Mononuclear cell (primary cell): ENCODE results near the gene CCDC74A. TPM values are rescaled to one million over a fixed set of nuclear protein-coding genes. Genes with fewer than 3 reads are reported as not detected.
"Not testable (repeated sequence)": the region's sequence is repeated elsewhere in the genome, so short reads cannot be mapped to it uniquely, and the experiment has no call there.

Source experiments
- H3K27me3 ChIP-seq: 2 replicates; pipeline ENCODE4 v1.6.0; 2011; ENCODE audit warnings: low read length, control low read depth; ENCODE audit not compliant: insufficient read depth
- H3K4me1 ChIP-seq: 2 replicates; pipeline ENCODE4 v1.5.1; 2011; ENCODE audit warnings: mild to moderate bottlenecking, low read length, control low read depth; ENCODE audit not compliant: insufficient read depth
- H3K4me3 ChIP-seq: 2 replicates; pipeline ENCODE4 v1.5.1; 2011; ENCODE audit warnings: mild to moderate bottlenecking, low read length, moderate library complexity
- H3K9me3 ChIP-seq: 2 replicates; pipeline ENCODE4 v1.5.1; 2011; ENCODE audit warnings: low read depth, mild to moderate bottlenecking, control low read depth, low read length
- total RNA-seq: library from RNA; depleted of rRNA; stranded (reverse); fragments of >200 nt; gene quantifications from one replicate; pipeline ENCODE4 v1.2.3, GENCODE V29; 2012

The CCDC74A gene
- total RNA-seq, 1 donor: 0.84 TPM

DNA sequence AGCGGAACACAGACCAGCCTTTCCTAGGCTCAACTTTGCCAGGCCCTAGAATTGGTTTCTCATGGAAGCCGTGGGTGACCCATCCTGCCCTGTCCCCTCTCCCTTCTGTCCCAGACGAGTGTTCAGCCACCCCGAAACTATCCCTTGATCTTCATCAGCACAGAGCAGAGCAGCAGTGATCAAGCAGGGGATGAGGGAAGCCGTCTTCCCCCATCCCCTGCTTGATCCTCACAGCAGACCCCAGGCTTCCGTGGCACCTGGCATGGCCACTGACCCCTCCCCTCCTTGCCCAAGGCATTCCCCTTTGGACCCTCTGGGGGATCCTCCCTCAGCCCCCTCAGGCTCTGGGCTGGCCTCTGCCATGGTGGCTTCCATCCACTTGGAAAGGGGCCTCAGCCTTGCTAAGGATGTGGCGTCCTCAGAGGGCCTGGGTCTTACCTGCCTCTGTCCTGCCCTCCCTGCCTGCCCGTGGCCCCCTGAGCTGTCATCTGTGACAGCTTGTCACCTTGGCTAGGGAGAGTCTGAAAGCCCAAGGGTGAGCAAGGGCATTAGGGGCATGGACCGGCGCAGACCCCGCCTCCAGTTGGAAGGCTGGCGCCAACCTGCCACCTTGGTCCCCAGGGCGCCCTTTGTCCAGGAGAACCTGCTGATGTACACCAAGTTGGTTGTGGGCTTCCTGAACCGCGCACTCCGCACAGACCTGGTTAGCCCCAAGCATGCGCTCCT, 10.4 kb upstream of the CCDC74A start:
- H3K9me3 ChIP-seq: no peaks in the 10 kb centered on the region
- H3K4me3 ChIP-seq: no peak overlapping the region
- peaks cover 7% of the 10 kb centered on the region for H3K4me1 ChIP-seq
- no peaks in the 10 kb centered on the region for H3K27me3 ChIP-seq

DNA sequence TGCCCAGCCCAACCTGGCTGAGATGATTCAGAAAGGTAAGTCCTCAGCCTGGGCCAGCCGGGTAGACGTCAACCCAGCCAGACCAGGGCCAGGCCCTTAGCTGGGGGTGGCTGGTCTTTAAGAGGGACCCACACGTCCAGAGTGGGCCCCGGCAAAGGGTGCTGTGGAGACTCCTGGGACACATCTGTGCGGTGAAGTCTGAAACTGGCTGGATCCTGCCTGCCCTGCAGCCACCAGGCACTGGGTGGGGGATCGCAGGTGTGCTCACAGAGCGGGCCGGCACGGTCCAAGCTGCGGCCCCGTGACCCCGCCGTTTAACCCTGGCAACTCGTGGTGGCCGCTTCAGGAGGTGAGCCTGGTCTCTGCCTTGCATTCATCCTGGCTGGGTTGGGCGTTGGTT, 9.8 kb upstream of the CCDC74A start:
- not testable (repeated sequence) for H3K4me1 ChIP-seq

GRCh38 chr2:131518531-131518930, 9.2 kb upstream of the CCDC74A start:
- not testable (repeated sequence) for H3K9me3 ChIP-seq, H3K4me1 ChIP-seq, H3K4me3 ChIP-seq, H3K27me3 ChIP-seq

More for the DNA sequence above, 9.8 kb upstream of the CCDC74A start:
- not testable (repeated sequence) for H3K27me3 ChIP-seq, H3K9me3 ChIP-seq, H3K4me3 ChIP-seq

DNA sequence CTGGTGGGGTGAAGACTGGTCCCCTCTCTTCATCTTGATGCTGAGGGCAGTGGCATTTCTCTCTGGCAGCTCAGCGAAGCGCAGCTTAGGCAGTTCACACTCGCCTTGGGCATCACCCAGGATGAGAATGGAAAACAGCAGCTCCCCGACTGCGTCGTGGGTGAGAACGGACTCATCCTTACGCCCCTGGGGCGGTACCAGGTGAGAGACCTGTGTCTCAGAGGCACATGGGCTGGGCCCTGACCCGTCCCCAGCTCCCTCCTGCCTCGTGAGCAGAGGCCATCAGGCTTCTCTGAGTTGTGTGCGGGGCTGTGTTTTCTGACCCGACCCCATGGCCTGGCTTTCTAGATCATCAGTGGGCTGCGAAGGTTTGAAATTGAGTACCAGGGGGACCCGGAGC, 8.2 kb upstream of the CCDC74A start:
- Histone ChIP-seq H3K27me3 (no peaks in the 10 kb centered on the region), H3K4me3 (no peak overlapping the region), H3K4me1 (peaks cover under 1% of the 10 kb centered on the region), H3K9me3 (no peaks in the 10 kb centered on the region)

DNA sequence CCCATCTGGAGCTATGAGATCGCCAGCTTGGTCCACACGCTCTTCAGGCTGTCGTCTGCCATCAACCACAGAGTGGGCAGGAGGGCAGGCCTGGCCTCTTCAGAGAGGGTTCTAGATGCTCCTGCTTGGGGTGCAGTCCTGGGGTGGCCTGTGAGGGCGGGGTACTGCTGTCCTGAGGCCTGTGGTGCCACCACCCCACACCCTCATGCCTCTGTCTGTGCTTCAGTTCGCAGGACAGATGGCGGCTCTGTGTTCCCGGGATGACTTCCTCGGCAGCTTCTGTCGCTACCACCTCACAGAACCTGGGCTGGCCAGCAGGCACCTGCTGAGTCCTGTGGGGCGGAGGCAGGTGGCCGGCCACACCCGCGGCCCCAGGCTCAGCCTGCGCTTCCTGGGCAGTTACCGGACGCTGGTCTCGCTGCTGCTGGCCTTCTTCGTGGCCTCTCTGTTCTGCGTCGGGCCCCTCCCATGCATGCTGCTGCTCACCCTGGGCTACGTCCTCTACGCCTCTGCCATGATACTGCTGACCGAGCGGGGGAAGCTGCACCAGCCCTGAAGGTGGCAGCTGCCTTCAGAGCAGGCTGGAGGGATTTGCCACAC, 7.7 kb upstream of the CCDC74A start:
- H3K4me3 ChIP-seq, H3K4me1 ChIP-seq, H3K9me3 ChIP-seq, H3K27me3 ChIP-seq: not testable (repeated sequence)

GRCh38 chr2:131520526-131520925, 7.2 kb upstream of the CCDC74A start:
- Histone ChIP-seq H3K4me1 (no peaks in the 10 kb centered on the region), H3K9me3 (no peaks in the 10 kb centered on the region)

GRCh38 chr2:131521524-131521923, 6.2 kb upstream of the CCDC74A start:
- not testable (repeated sequence) for H3K27me3 ChIP-seq, H3K4me1 ChIP-seq, H3K4me3 ChIP-seq, H3K9me3 ChIP-seq

More at GRCh38 chr2:131520526-131520925, 7.2 kb upstream of the CCDC74A start:
- no peak overlapping the region for H3K4me3 ChIP-seq
- H3K27me3 ChIP-seq: no peaks in the 10 kb centered on the region

DNA sequence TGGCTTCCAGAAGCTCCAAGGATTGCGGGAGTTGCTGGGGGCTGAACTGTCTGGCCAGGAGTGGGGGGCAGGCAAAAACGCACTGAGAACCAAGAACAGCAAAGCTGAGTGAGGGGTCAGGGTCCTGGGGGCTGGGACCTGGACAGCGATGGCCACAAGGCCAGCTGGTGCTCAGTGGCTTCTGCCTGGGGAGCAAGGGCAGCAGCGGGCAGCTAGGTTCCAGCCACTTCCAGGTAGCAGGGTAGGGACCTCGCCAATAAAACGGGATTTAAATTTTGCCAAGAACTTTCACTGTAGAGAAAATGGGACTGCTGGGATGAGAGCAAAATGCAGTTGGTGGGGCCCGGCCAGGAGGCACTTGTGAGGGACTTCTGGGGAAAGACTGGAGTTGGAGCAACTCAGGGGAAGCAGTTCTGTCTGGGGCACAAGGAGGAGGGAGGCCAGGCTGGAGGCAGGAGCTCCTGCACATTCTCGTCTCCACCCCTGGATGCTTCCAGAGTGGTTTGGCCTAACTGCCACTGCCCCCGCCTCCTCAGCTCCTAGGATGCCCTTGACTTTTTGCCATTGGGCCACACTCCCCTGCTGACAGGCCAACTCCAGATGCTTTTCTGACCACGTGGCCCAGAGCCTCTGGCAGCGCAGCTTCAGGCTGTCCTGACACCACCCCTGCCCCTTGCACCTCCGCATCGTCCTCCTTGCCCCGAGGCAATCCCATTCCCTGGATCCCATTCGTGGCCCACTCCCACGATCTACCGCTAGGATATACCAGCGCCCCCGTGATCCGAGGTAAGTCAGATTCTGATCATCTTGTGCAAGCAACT, 5.5 kb upstream of the CCDC74A start:
- Histone ChIP-seq H3K9me3 (no peaks in the 10 kb centered on the region), H3K4me1 (peaks cover under 1% of the 10 kb centered on the region), H3K27me3 (no peaks in the 10 kb centered on the region), H3K4me3 (no peak overlapping the region)

DNA sequence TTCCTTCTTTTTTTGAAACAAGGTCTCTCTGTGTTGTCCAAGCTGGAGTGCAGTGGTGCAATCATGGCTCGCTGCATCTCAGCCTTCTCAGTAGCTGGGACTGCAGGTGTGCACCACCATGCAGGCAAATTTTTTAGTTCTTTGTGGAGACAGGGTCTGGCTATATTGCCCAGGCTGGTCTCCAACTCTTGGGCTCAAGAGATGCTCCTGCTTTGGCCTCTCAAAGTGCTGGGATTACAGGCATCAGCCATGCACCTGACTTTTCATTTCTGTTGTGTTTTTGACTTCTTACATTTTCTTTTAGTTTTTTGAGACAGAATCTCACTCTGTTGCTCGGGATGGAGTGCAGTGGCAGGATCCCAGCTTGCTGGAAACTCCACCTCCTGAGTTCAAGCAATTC, 2.4 kb upstream of the CCDC74A start:
- peaks cover 10% of the 10 kb centered on the region for H3K4me1 ChIP-seq
- H3K27me3 ChIP-seq, H3K4me3 ChIP-seq, H3K9me3 ChIP-seq: not testable (repeated sequence)

- not testable (repeated sequence) for H3K27me3 ChIP-seq, H3K9me3 ChIP-seq, H3K4me3 ChIP-seq
- peaks cover 10% of the 10 kb centered on the region for H3K4me1 ChIP-seq
Measured at GRCh38 chr2:131528981-131529863, 1.5 kb downstream of the CCDC74A start.

DNA sequence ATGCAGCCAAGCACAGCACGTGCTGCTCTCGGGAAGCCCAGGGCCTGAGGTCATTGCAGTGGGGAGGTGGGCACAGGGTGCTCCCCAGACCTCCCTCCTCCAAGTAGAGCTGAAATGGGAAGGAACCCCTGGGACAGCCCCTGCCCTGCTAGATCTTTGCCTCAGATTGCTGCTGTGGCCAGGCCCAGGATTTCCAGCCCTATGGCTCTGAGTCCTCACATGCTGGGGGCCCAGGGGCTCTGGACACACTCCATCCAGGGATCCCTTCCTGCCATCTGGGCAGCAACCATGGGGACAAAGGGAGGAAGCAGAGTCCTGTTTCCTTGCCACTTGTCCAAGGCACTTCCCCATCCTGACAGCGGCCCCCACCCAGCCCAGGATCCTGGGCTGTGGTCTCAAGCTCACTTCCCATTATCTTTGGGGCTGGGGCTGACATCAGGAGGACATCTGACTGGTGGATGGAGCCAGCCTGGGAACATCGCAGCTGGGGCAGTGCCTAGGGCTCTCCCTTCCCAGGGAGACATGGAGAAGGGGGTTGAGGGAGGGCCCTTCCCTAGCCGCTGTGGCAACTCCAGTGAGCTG, 2.3 kb downstream of the CCDC74A start:
- H3K9me3 ChIP-seq, H3K27me3 ChIP-seq, H3K4me3 ChIP-seq: not testable (repeated sequence)
- H3K4me1 ChIP-seq: peaks cover 10% of the 10 kb centered on the region

DNA sequence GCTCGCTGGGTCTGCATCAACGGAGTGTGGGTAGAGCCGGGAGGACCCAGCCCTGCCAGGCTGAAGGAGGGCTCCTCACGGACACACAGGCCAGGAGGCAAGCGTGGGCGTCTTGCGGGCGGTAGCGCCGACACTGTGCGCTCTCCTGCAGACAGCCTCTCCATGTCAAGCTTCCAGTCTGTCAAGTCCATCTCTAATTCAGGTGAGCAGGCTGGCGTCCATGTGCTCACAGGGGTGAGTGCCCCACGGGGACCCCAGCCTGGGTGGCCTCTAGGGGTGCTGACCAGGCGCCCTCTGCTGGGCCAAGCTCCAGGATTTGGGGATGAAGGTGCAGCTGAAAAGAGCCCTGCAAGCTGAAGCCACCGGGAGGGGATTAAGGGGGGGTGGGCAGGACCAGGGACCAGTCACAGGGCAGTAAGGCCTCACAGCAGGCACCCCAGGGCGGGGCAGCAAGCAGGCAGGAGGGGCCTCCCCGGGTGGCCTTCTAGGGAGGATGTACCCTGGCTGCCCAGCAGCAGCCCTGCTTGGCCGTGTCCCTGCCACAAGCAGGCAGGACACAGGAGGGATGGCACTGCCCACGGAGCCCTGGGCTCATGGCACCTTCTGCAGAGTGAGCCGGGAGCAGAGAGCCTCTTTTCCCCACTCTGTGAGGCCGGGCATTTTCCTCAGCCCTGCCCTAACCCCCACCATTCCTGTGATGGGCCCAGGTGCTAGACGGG, 3.1 kb downstream of the CCDC74A start:
- peaks cover 10% of the 10 kb centered on the region for H3K4me1 ChIP-seq
- not testable (repeated sequence) for H3K27me3 ChIP-seq, H3K4me3 ChIP-seq, H3K9me3 ChIP-seq

GRCh38 chr2:131531547-131532185, 4.0 kb downstream of the CCDC74A start:
- H3K4me3 ChIP-seq, H3K9me3 ChIP-seq, H3K27me3 ChIP-seq: not testable (repeated sequence)
- peaks cover 10% of the 10 kb centered on the region for H3K4me1 ChIP-seq
